Choroid plexus epithelial cell (primary cell): ENCODE results near the gene GPRC5C.

Source experiments
- DNase-seq: peaks from one replicate; pipeline ENCODE4 v3.0.0-alpha.2; 2010; ENCODE audit warnings: low read depth
- H3K4me3 ChIP-seq: 2 replicates; pipeline ENCODE4 v1.5.1; 2011; ENCODE audit warnings: low read depth, mild to moderate bottlenecking, control low read depth, low read length, moderate library complexity
- CTCF ChIP-seq: conservative IDR thresholded peaks from 2 replicates; pipeline ENCODE4 v1.5.1; 2011; ENCODE audit warnings: low read depth, mild to moderate bottlenecking, control low read depth, inconsistent platforms, low read length, moderate library complexity

GPRC5C gene

GRCh38 chr17:74442670-74443515 is 11.0 kb downstream of the GPRC5C start:
- H3K4me3 ChIP-seq = no peak overlapping the region
- no peak for TF ChIP-seq CTCF
- DNase-seq = peak; percentile 16

- no peak overlapping the region for H3K4me3 ChIP-seq
- no peak for TF ChIP-seq CTCF
- no peak for DNase-seq
These were observed 11.8 kb downstream of the GPRC5C start for GRCh38 chr17:74443516-74444296.

GRCh38 chr17:74444406-74444805 is 12.5 kb downstream of the GPRC5C start:
- DNase-seq = no peak
- H3K4me3 ChIP-seq = no peak overlapping the region
- TF ChIP-seq CTCF = no peak

GRCh38 chr17:74445158-74445557 is 13.3 kb downstream of the GPRC5C start:
- H3K4me3 ChIP-seq = no peak overlapping the region
- DNase-seq = no peak
- TF ChIP-seq CTCF = no peak

GRCh38 chr17:74446551-74447500 is 14.9 kb downstream of the GPRC5C start:
- no peak overlapping the region for H3K4me3 ChIP-seq
- DNase-seq = no peak
- TF ChIP-seq CTCF = no peak

GRCh38 chr17:74447628-74448159 is 15.8 kb downstream of the GPRC5C start:
- no peak overlapping the region for H3K4me3 ChIP-seq
- TF ChIP-seq CTCF = no peak
- DNase-seq = no peak
